ENCODE results near the gene BSG.
A peak's percentile ranks its signal among the peaks of the same experiment; 100 is the strongest.
"Not testable (repeated sequence)": the region's sequence is repeated elsewhere in the genome, so short reads cannot be mapped to it uniquely, and the experiment has no call there.

Gene BSG

DNA sequence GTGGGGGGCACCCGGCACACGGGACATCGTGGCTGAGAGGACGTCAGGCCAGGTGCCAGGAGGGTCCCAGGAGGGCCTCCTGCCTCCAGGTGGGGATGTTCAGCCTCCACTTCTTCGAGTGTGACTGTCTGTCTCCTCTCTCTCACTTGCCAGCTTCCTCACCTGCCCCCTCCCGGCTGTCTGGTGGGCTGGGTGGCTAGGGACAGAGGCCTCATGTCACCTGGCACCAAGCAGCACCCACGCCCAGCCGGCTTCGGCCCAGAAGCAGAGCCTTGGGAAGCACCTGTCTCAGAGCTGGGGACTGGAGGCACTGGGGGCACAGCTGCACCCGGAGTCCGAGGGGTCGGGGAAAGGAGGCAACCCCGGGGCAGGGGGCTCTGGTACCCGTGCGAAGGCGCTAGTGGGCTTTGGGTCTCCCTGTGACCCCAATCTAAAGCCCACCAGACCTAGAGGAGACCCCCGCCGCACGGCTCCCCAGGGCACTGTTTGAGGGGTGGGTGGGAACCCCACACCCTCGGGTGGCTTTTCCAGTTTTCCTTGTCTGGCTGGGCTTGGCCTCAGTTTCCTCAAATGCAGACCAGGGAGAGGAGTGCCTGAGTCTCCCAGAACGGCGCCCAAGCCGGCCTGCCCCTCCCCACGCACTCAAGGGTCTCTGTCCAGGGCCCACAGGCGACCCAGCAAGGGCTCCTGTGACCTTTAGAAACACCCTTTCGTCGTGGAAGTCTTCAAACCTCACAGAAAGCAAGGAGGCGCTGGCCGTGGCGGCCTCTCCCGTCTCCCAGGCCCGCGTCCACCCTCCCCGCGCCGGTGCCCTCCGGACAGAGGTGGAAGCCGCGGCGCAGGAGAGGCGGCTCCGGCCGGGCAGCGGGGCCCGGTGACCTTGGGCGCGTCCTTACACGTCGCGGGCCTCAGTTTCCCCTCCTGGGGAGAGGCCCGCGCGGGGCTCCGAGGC lies 16.6 kb downstream of the BSG start:
- no peak for DNase-seq

GRCh38 chr19:589693-590395 lies 17.4 kb downstream of the BSG start, which contains the start of gene HCN2:
Gene HCN2, plus strand, starts transcription at chr19:589881. Its CDS starts 65 bp downstream, at chr19:589946.
- no peak for DNase-seq

GRCh38 chr19:590396-590745 lies 18.0 kb downstream of the BSG start:
- no peak for DNase-seq

- no peak for DNase-seq
These were observed 18.3 kb downstream of the BSG start for GRCh38 chr19:590750-591098.

- no peak for DNase-seq
These were observed 18.9 kb downstream of the BSG start for GRCh38 chr19:591099-591958.

DNA sequence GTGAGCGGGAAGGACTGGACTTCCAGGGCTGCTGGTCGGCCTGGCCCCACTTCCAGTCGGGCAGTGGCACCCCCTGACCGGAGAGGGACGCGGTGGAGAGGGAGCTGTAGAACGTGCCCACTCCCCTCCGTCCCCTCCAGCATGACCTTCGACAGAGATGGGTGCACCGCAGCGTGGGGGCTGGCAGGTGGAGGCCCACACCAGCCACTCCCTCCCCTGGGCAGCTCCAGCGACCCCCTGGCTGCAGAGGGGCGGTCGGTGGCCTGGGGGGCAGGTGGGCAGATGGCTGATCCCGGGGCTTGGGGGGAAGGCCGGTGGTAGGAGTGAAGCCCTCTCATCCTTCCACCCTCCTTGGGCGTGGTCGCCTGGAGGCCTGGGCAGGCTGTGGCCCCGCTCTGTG lies 19.7 kb downstream of the BSG start:
- no peak for DNase-seq

DNA sequence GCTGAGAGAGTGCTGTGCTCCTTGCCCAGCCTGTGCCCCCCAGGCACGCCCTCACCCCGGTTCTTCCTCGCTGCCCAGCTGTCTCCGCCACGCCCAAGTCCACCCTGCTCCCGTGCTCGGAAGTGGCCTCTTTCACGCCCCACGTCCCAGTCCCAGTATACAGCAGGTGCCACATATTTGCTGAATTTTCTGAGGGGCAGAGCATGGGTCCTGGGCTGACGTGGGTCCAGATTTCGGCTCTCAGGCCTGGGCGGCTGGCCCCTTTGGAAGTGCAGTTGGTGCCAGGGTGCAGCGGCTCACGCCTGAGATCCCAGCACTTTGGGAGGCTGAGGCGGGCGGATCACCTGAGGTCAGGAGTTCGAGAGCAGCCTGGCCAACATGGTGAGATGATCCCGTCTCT lies 20.7 kb downstream of the BSG start:
- DNase-seq, result no peak

GRCh38 chr19:593505-593904 lies 21.1 kb downstream of the BSG start:
- DNase-seq, result no peak

GRCh38 chr19:594265-594870 lies 22.0 kb downstream of the BSG start:
- no peak for DNase-seq

DNA sequence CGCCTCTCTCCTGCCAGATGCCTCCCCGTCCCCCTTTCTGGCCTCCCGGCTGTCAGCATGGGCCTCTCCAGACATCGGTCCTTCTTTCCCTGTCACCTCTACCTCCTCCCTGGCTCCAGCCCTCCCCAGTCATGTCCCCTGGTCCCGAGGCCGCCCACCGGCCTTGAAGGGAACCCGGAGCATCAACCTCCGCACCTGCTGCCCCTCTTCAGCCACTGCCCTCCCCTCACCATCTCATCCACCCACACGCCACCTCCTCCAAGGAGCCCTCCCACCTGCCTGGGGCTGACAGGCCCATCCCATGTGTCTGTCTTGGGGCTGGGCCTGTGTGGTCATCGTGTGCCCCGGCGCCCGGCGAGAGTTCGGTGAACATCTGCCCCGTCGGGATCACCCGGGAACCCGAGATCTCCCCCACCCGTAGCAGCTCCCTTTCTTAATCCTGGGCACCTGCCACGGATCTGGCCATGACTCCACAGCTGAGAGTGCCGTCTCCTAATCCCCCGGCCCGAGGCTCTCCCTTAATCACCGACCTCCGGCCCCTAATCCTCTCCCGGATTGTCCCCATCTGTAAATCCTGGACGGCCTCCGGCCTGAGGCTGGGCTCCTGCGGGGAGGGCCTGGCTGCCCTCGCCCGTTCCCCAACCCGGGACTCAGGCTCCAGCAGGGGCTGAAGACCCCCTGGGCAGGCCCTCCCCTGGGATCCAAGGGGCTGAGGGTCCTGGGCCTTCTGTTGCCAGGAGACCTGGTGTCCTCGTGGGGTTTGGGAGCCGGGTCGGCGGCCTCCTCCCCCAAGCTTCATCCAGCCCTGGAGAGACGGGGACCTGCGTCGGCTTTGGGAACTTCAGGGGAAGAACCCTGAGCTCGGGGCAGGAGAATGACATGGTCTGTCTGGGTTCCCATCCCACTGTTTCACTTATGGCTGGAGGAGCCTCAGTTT lies 23.2 kb downstream of the BSG start:
- DNase-seq, result no peak

DNA sequence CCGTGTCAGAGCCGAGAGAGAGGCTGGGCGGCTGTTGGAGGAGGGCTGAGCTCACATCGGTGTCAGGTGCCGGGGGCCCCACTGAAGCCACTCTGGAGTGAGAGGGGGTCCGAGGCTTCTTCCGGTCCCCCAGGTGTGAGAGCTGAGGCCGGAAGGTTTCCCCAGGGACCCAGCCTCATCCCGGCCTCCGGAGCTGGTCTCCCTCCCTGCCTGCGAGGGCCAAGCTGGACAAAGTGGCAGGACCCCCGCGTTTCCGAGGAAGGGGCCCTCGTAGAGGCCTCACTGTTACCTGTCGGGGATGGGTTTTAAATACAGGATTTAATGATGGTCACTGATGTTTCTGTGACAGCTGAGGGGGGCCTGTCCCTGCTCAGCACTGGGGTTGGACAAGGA lies 23.9 kb downstream of the BSG start:
- DNase-seq, result no peak

- DNase-seq, result no peak
These were observed 25.3 kb downstream of the BSG start for GRCh38 chr19:597406-598315.

GRCh38 chr19:601310-601709 lies 28.9 kb downstream of the BSG start:
- DNase-seq, result no peak

- DNase-seq, result no peak
These were observed 29.4 kb downstream of the BSG start for GRCh38 chr19:601790-602189.

DNA sequence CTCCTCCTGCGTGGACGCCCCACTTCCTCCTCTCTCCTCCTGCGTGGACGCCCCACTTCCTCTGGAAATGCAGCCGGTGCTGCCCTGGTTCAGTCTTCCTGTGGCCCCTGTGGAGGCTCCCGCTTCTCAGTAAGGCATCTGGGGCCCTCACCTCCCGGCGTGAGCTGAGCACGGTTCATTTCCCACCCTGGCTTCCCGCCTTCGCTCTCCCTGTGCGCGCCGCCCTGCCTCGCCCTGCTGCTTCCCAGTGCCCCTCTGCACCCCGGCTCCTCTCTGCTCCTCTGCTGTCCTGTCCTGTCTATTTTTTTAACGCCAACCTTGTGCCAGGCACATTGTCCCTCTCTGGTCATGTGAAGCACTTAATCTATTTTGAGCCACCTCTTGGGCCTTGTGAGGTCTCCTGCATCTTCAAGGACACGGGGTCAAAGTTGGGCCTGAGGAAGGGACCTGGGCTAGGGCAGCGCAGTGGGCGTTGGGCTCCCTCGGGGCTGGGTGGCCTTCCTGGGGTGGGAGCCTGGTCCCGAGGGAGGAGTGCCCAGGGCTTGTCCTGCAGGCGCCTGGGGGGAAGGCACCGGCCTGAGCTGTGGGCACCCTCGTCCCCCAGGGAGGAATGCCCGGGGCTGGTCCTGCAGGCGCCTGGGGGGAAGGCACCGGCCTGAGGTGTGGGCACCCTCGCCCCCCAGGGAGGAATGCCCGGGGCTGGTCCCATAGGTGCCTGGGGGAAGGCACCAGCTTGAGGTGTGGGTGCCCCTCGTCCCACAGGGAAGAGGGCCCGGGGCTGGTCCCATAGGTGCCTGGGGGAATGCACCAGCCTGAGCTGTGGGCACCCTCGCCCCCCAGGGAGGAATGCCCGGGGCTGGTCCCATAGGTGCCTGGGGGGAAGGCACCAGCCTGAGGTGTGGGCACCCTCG lies 30.2 kb downstream of the BSG start:
- no peak for DNase-seq

DNA sequence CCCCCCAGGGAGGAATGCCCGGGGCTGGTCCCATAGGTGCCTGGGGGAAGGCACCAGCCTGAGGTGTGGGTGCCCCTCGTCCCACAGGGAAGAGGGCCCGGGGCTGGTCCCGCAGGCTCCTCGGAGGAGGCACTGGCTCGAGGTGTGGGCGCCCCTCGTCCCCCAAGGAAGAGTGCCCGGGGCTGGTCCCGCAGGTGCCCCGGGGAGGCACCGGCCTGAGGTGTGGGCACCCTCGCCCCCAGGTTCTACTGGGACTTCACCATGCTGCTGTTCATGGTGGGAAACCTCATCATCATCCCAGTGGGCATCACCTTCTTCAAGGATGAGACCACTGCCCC lies 30.9 kb downstream of the BSG start:
- DNase-seq, result not testable (repeated sequence)

DNA sequence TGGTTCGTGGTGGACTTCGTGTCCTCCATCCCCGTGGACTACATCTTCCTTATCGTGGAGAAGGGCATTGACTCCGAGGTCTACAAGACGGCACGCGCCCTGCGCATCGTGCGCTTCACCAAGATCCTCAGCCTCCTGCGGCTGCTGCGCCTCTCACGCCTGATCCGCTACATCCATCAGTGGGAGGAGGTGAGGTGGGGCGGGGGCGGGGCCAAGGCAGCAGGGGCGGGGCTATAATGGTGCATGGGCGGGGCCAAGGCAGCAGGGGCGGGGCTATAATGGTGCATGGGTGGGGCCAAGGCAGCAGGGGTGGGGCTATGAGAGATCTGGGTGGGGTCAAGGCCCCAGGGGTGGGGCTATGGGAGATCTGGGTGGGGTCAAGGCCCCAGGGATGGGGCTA lies 31.4 kb downstream of the BSG start:
- not testable (repeated sequence) for DNase-seq

- DNase-seq, result peak; percentile 59
These were observed 32.0 kb downstream of the BSG start for GRCh38 chr19:604355-604754.
